Adrenal gland (tissue), 5 donors: Measurements from ENCODE around the gene GBGT1.

Experiments used
- POLR2A ChIP-seq, 2 donors: fragments of 450-650 bp; IDR thresholded peaks; one replicate each; pipeline ENCODE4 v1.6.1; 2017; ENCODE audit warnings: antibody characterized with exemption in 2 of 2, mild to moderate bottlenecking in 2 of 2, moderate library complexity in 1 of 2
- TF ChIP-seq, protein P1 (sequence below), 6 experiments: fragments of 450-650 bp in 4 of 6; fragments of 200-600 bp in 2 of 6; sonication (generic) in 1 of 6; IDR thresholded peaks; 1 replicate in 5 of 6; 2 replicates in 1 of 6; pipeline versions ENCODE4 v1.5.1 to v1.8.0; 2016 to 2021; ENCODE audit warnings: antibody characterized with exemption in 6 of 6, mild to moderate bottlenecking in 2 of 6, moderate library complexity in 1 of 6
- donor health status: DM: no; HTN: no; CAD: no.

DNA sequence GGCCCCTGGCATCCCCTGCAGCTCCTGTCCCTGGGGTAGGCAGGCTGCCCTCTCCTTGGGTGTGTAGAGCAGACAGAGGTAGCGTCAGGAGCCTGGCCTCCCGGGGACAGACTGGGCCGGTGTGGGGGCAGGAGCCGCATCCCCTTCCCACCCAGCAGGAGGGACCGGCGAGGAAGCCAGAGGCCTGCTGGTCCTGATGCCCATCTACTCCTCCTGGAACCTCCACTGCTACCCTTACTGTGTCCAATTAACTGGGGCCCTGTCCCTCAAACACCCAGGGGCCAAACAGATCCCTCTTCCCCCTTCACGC is 58.3 kb downstream of the GBGT1 start:
- TF ChIP-seq, protein P1, sequence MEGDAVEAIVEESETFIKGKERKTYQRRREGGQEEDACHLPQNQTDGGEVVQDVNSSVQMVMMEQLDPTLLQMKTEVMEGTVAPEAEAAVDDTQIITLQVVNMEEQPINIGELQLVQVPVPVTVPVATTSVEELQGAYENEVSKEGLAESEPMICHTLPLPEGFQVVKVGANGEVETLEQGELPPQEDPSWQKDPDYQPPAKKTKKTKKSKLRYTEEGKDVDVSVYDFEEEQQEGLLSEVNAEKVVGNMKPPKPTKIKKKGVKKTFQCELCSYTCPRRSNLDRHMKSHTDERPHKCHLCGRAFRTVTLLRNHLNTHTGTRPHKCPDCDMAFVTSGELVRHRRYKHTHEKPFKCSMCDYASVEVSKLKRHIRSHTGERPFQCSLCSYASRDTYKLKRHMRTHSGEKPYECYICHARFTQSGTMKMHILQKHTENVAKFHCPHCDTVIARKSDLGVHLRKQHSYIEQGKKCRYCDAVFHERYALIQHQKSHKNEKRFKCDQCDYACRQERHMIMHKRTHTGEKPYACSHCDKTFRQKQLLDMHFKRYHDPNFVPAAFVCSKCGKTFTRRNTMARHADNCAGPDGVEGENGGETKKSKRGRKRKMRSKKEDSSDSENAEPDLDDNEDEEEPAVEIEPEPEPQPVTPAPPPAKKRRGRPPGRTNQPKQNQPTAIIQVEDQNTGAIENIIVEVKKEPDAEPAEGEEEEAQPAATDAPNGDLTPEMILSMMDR (IDR thresholded peaks at IDR 0.05): no peak
- no peak for TF ChIP-seq POLR2A (IDR thresholded peaks at IDR 0.05)
